ENCODE results near the gene AAGAB.

- TF ChIP-seq, protein P1, sequence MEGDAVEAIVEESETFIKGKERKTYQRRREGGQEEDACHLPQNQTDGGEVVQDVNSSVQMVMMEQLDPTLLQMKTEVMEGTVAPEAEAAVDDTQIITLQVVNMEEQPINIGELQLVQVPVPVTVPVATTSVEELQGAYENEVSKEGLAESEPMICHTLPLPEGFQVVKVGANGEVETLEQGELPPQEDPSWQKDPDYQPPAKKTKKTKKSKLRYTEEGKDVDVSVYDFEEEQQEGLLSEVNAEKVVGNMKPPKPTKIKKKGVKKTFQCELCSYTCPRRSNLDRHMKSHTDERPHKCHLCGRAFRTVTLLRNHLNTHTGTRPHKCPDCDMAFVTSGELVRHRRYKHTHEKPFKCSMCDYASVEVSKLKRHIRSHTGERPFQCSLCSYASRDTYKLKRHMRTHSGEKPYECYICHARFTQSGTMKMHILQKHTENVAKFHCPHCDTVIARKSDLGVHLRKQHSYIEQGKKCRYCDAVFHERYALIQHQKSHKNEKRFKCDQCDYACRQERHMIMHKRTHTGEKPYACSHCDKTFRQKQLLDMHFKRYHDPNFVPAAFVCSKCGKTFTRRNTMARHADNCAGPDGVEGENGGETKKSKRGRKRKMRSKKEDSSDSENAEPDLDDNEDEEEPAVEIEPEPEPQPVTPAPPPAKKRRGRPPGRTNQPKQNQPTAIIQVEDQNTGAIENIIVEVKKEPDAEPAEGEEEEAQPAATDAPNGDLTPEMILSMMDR (IDR thresholded peaks at IDR 0.05) = no peak
- TF ChIP-seq POLR2A (IDR thresholded peaks at IDR 0.05) = no peak
Observed at GRCh38 chr15:67187351-67187854, 67.1 kb downstream of the AAGAB start.
